Cardiac muscle cell (in vitro differentiated cells and primary cell): ENCODE data around the gene BMP4. TPM values are rescaled to one million over a fixed set of nuclear protein-coding genes. Genes with fewer than 3 reads are reported as not detected.

Experiments
- DNase-seq, 2 donors: peaks; one replicate each; pipeline versions ENCODE4 v3.0.0 to v3.0.0-alpha.2; 2010 to 2017; ENCODE audit warnings: low read depth in 1 of 2, low spot score in 1 of 2
- H3K27ac ChIP-seq: fragments of 200-600 bp; sonication (generic); 2 replicates; pipeline ENCODE4 v1.5.1; 2016
- H3K27me3 ChIP-seq: fragments of 200-600 bp; sonication (generic); 2 replicates; pipeline ENCODE4 v1.6.0; 2016; ENCODE audit warnings: control low read depth
- H3K36me3 ChIP-seq: fragments of 200-600 bp; sonication (generic); 2 replicates; pipeline ENCODE4 v1.5.1; 2016; ENCODE audit warnings: control low read depth
- H3K4me1 ChIP-seq: fragments of 200-600 bp; sonication (generic); 2 replicates; pipeline ENCODE4 v1.8.1; 2017; ENCODE audit warnings: low read depth, mild to moderate bottlenecking, mixed run types
- H3K4me3 ChIP-seq: fragments of 200-600 bp; sonication (generic); 2 replicates; pipeline ENCODE4 v1.5.1; 2016; ENCODE audit warnings: mild to moderate bottlenecking
- H3K9me3 ChIP-seq: fragments of 200-600 bp; sonication (generic); 2 replicates; pipeline ENCODE4 v1.5.1; 2017; ENCODE audit warnings: low read depth, mild to moderate bottlenecking, control low read depth
- polyA plus RNA-seq: library from polyadenylated mRNA; unstranded; fragments of >200 nt; fragmentation: Nextera tagmentation; extraction: Ambion mirVana; gene quantifications from 2 replicates; pipeline ENCODE4 v1.2.1, GENCODE V29; 2016
- total RNA-seq: library from RNA; depleted of rRNA; stranded (reverse); fragments of >200 nt; gene quantifications from 2 replicates; pipeline ENCODE4 v1.2.3, GENCODE V29; 2016
- TF ChIP-seq, protein P1 (sequence below): IDR thresholded peaks from 2 replicates; pipeline ENCODE4 v1.5.1; 2012; ENCODE audit warnings: low read depth, mild to moderate bottlenecking, low read length

The BMP4 gene
- total and polyA plus RNA-seq, 2 experiments from 2014 or later: 10.6 to 11.4 TPM

DNA sequence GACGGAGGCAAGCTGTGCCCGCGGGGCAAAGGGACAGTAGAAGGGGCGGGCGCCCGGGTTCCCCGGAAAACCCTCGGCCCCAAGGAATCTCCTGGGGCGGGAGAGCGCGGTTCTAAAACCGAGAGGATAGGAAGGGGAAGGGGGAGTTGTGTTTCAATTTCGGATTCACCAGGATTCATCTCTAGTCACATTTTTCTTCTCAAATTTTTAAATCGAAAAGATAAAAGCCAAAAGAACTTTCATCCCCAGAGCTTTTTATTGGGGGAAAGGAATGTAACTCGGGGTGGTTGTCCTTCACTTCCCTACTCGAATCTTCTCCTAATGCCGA, 1.4 kb downstream of the BMP4 start:
- no peak for DNase-seq
- TF ChIP-seq, protein P1, sequence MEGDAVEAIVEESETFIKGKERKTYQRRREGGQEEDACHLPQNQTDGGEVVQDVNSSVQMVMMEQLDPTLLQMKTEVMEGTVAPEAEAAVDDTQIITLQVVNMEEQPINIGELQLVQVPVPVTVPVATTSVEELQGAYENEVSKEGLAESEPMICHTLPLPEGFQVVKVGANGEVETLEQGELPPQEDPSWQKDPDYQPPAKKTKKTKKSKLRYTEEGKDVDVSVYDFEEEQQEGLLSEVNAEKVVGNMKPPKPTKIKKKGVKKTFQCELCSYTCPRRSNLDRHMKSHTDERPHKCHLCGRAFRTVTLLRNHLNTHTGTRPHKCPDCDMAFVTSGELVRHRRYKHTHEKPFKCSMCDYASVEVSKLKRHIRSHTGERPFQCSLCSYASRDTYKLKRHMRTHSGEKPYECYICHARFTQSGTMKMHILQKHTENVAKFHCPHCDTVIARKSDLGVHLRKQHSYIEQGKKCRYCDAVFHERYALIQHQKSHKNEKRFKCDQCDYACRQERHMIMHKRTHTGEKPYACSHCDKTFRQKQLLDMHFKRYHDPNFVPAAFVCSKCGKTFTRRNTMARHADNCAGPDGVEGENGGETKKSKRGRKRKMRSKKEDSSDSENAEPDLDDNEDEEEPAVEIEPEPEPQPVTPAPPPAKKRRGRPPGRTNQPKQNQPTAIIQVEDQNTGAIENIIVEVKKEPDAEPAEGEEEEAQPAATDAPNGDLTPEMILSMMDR: no peak
- peak overlapping the region; percentile 63 for H3K4me3 ChIP-seq
- no peaks in the 10 kb centered on the region for H3K36me3 ChIP-seq
- H3K4me1 ChIP-seq: no peaks in the 10 kb centered on the region
- H3K27me3 ChIP-seq: peaks cover 54% of the 10 kb centered on the region
- no peak overlapping the region for H3K27ac ChIP-seq
- H3K9me3 ChIP-seq: no peaks in the 10 kb centered on the region

DNA sequence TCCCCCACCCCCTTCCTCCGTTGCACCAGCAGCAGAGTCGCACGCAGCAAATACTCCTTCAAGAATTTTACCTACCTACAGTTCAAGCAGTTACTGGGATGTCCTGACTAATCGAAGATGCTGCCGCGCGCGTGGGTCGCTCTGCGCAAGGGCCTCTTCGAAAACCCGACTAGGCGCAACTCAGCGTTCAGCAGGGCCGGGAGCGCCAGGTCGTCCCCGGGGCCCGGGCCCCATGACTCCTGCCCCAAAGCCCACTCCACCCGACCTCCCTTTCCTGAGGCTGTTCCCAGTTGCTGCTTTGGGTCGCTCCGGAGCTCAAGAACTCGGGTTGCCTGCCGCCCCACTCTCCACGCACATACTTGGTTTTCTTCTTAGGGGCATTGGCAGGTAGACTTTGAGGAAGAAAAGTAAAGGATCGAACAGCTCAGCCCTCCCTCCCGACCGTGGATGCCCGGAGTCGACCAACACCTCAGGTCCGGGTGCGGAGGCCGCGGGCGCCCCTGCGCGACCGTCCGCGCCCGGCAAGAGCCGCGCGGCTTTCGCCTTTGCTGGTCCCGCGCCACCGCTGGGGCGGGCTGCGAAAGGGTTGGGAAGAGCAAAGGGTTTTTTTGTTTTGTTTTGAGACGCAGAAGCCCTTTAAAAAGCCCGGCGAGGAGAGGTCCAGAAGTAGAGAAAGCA, 1.9 kb downstream of the BMP4 start:
- no peaks in the 10 kb centered on the region for H3K36me3 ChIP-seq
- H3K27ac ChIP-seq: no peak overlapping the region
- H3K4me1 ChIP-seq: no peaks in the 10 kb centered on the region
- no peaks in the 10 kb centered on the region for H3K9me3 ChIP-seq
- peak; percentile 27 to 31 for DNase-seq
- H3K4me3 ChIP-seq: peak overlapping the region; percentile 63
- peaks cover 50% of the 10 kb centered on the region for H3K27me3 ChIP-seq
- TF ChIP-seq, protein P1: no peak

DNA sequence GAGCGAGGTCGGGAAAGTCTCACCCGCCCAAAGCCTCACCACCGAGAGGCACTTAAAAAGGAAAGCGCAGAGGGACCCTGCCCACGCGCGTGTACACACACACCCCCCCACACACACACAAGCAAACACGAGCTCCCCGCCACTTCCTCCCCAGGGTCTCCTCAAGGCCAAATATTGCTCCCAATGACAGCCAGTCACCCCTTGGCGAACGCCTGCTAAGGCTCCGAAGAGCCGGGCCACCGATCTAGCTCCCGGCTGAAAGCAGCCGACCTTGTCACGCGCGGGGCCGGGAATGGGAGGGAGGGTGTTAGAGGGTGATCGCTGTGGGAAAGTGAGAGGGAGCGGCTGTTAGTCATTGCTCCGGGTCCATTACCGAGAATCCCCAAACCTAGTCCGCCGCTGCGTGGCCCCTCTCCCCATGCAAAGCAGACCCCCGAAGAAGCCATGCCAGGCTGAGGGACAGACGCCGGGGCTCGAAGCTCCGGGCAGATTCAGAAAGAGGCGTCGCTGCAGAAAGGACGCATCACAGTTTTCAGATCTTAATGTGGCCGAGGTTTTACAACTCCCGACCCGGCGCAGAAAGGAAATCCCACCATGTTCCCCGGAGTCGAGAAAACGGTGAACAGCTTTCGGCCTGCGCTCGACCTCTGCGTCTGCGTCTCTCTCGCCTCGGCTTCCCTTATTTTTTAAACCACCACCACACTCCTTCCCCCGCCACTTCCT, 2.6 kb downstream of the BMP4 start:
- peak overlapping the region; percentile 61 for H3K27ac ChIP-seq
- no peaks in the 10 kb centered on the region for H3K9me3 ChIP-seq
- TF ChIP-seq, protein P1: no peak
- peak overlapping the region; percentile 63 for H3K4me3 ChIP-seq
- no peaks in the 10 kb centered on the region for H3K4me1 ChIP-seq
- DNase-seq: peak; percentile 48 to 65
- no peaks in the 10 kb centered on the region for H3K36me3 ChIP-seq
- peaks cover 46% of the 10 kb centered on the region for H3K27me3 ChIP-seq

DNA sequence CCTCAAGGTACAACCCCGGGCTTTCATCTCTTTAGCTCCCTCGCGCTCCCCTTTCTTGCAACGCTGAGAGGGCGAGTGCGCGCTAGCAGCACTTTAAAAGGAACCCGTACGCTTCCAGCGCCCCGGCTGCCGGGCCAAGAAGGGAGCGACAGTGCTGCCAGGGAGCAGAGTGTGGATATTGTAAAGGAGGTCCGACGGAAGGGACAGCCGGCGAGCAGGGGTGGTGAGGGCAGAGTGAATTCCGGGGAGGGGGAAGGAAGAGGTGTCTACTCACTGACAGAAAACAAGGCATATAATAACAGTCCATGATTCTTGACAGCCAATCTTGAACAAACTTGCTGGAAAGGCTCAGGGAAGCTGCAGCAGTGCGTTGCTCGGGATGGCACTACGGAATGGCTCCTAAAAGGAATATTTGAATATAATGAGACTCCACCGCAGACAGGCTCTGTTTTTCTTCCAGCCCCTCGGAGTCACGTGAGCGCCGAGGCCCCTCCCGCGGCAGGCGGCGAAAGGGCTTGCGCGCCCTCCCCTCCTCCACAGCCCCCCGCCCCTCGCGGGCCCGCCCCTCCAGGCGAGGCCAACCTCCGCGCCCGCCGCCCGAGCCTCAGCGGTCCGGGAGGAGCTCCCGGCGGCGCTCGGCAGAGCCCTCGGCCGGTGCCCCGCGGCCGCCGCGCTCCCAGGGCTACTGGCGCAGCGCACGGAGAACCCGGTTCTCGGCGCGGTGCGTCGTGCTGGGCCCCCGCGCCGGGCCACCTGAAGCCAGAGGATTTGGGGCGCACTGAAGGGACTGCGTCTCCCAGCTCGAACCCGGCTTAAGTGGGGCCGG, 3.4 kb downstream of the BMP4 start:
- peaks cover 46% of the 10 kb centered on the region for H3K27me3 ChIP-seq
- DNase-seq: peak; percentile 94
- no peaks in the 10 kb centered on the region for H3K4me1 ChIP-seq
- TF ChIP-seq, protein P1: no peak
- peak overlapping the region; percentile 61 for H3K27ac ChIP-seq
- H3K4me3 ChIP-seq: peak overlapping the region; percentile 63
- no peaks in the 10 kb centered on the region for H3K36me3 ChIP-seq
- H3K9me3 ChIP-seq: no peaks in the 10 kb centered on the region

DNA sequence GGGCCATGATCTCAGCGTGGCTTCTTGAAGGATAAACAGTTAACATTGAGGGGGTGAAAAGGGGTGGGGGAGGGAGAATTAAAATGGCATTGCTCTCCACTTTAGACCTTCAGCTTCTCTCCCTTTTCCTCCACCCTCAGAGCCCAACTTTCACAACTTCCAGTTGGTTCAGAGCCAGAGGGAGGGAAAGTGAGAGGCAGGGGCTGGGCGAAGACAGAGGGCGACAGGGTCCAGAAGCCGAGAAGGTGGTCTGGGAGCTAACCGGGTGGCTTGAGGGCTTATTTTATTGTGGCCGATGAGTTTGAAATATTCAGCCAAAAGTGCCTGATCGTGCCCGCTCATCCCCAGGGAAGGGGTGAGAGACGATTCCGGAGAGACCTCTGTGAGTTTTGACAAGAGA, 4.1 kb downstream of the BMP4 start:
- Histone ChIP-seq H3K27me3 (peaks cover 48% of the 10 kb centered on the region), H3K4me3 (peak overlapping the region; percentile 63), H3K9me3 (no peaks in the 10 kb centered on the region), H3K4me1 (no peaks in the 10 kb centered on the region), H3K36me3 (no peaks in the 10 kb centered on the region), H3K27ac (no peak overlapping the region)
- TF ChIP-seq, protein P1: no peak
- DNase-seq: peak; percentile 36 to 44
